ENCODE data around the gene LZIC.
"Not testable (repeated sequence)": the region's sequence is repeated elsewhere in the genome, so short reads cannot be mapped to it uniquely, and the experiment has no call there.

The LZIC gene

GRCh38 chr1:9922342-9922741 lies 20.8 kb downstream of the LZIC start:
- H3K4me3 ChIP-seq (ENCODE audit: low read length) = no peak overlapping the region
- TF ChIP-seq ZNF274 (IDR thresholded peaks at IDR 0.05; ENCODE audit: low read depth, low read length) = no peak

DNA sequence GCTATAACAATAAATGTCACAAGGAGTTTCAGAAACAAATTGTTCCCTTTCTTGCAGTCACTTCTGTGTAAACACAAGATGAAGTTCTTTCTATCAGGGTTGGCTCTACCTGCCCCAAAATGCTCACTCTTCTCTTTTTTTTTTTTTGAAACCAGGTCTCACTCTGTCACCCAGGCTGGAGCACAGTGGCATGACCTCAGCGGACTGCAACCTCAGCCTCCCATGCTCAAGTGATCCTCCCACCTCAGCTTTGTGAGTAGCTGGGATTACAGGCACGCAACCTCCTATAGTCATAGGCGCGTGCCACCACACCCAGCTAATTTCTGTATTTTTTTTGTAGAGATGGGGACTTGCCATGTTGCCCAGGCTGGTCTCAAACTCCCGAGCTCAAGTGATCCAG lies 22.6 kb downstream of the LZIC start:
- no peak for TF ChIP-seq ZNF274 (IDR thresholded peaks at IDR 0.05; ENCODE audit: low read depth, low read length)
- no peak overlapping the region for H3K4me3 ChIP-seq (ENCODE audit: low read length)

DNA sequence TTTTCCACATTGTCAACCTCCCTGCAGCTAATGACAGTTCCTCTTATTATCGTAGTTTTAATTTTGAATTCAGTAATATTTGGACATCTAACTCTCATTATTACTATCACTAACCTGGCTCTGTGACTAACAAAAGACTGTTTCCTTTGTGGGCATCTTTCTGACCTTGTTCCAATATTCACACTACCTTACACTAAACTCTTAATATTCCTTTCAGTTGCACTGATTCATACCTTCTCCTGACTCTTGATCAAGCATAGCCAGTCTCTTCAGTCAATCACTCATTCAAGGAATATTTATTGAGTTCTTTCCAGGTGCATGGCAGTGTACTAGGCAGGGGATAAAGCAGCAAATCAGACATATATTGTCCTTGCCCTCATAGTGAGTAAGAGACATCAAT lies 25.3 kb downstream of the LZIC start:
- TF ChIP-seq ZNF274 (IDR thresholded peaks at IDR 0.05; ENCODE audit: low read depth, low read length) = no peak
- H3K4me3 ChIP-seq (ENCODE audit: low read length) = no peak overlapping the region

- H3K4me3 ChIP-seq (ENCODE audit: low read length) = not testable (repeated sequence)
These were observed 25.7 kb downstream of the LZIC start for GRCh38 chr1:9917495-9917894.

- H3K4me3 ChIP-seq (ENCODE audit: low read length) = no peak overlapping the region
- TF ChIP-seq ZNF274 (IDR thresholded peaks at IDR 0.05; ENCODE audit: low read depth, low read length) = no peak
These were observed 26.7 kb downstream of the LZIC start for GRCh38 chr1:9916452-9916851.

GRCh38 chr1:9914610-9914937 lies 28.6 kb downstream of the LZIC start:
- H3K4me3 ChIP-seq (ENCODE audit: low read length) = no peak overlapping the region
- no peak for TF ChIP-seq ZNF274 (IDR thresholded peaks at IDR 0.05; ENCODE audit: low read depth, low read length)

- no peak for TF ChIP-seq ZNF274 (IDR thresholded peaks at IDR 0.05; ENCODE audit: low read depth, low read length)
- no peak overlapping the region for H3K4me3 ChIP-seq (ENCODE audit: low read length)
These were observed 30.8 kb downstream of the LZIC start for GRCh38 chr1:9912264-9912936.

- no peak for TF ChIP-seq ZNF274 (IDR thresholded peaks at IDR 0.05; ENCODE audit: low read depth, low read length)
- H3K4me3 ChIP-seq (ENCODE audit: low read length) = peak overlapping the region; percentile 76
These were observed 32.6 kb downstream of the LZIC start for GRCh38 chr1:9910423-9911178.

GRCh38 chr1:9910076-9910422 lies 33.1 kb downstream of the LZIC start, which contains the start of gene CTNNBIP1:
Gene CTNNBIP1, minus strand, starts transcription at chr1:9910269. Its CDS starts 38,205 bp downstream, at chr1:9872064.
- no peak for TF ChIP-seq ZNF274 (IDR thresholded peaks at IDR 0.05; ENCODE audit: low read depth, low read length)
- H3K4me3 ChIP-seq (ENCODE audit: low read length) = peak within 1 kb of the TSS; percentile 76

DNA sequence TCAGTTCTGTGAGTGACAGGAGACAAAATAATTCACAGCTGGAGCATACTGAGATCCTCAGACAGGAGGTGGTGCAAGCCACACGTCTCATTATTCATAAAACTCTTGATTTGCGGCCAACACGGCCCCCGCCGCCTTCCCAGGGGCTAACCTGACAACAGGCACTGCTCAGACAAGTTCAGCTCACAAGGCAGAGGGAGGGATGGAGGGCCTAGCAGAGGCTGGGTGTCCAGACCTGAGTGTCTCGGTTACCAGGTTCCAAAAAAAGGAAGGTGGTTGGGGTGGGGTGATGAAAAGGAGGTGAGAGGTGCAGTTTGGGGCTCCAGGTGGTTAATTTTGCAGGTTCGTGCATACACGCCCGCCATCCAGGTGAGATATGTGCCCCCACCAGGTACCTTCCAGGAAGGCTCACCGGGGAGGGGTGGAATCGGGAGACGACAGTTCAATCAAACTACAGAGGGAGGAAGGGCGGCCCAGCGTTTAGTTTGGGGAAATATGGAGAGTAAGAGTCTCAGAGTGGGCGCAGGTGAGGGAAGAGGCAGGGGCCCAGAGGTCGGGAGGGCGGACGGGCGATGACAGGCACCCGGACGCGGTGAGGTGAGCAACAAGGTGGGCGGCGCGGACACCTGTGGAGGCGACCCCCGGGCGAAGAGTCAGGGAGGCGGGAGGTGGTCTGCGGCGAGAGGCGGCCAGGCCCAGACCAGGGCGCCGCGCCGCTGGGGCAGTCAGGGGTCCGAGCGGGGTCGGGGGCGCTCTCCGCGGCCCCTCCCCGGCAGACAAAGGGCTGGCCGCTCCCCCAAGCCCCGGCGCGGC lies 33.8 kb downstream of the LZIC start:
- peak overlapping the region; percentile 73 for H3K4me3 ChIP-seq (ENCODE audit: low read length)
- TF ChIP-seq ZNF274 (IDR thresholded peaks at IDR 0.05; ENCODE audit: low read depth, low read length) = no peak

DNA sequence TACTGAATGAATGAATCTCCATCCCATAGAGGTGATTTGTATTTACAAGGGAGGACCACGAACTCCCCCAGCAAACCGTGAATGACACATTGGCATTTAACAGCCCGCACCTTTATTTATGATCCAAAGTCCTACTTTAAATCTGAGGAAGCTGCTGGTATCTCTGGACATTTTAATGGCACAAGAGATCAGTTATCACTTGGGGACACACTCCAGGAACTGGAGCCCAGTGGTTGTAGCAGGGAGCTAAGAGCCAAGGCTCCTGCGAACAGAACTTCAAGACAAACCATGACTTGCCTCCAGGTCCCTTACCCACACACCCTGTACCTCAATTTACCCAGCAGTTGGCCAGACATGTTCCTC lies 34.3 kb downstream of the LZIC start:
- peak overlapping the region; percentile 73; the same call in 1 of the 2 replicates for H3K4me3 ChIP-seq (ENCODE audit: low read length)
- TF ChIP-seq ZNF274 (IDR thresholded peaks at IDR 0.05; ENCODE audit: low read depth, low read length) = no peak

DNA sequence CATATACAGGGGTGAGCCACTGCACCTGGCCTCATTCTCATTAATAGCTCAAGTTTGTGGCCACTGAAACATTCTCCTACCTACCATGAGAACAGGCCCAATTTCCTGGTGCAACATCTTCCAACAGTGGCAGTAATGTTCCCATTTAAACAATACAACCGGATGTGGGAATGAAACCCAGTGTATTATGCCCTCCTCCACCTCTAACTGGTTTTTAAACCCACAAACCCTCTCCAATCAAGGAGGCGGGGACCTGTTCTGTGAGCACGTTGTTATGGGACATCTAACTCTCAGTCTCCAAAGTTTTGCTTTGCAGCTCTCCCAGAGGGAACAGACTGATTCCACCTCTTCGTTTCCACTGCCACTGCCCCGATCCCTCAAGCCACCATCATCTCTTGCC lies 35.8 kb downstream of the LZIC start:
- no peak overlapping the region for H3K4me3 ChIP-seq (ENCODE audit: low read length)
- TF ChIP-seq ZNF274 (IDR thresholded peaks at IDR 0.05; ENCODE audit: low read depth, low read length) = no peak

GRCh38 chr1:9906466-9906865 lies 36.7 kb downstream of the LZIC start:
- no peak for TF ChIP-seq ZNF274 (IDR thresholded peaks at IDR 0.05; ENCODE audit: low read depth, low read length)

DNA sequence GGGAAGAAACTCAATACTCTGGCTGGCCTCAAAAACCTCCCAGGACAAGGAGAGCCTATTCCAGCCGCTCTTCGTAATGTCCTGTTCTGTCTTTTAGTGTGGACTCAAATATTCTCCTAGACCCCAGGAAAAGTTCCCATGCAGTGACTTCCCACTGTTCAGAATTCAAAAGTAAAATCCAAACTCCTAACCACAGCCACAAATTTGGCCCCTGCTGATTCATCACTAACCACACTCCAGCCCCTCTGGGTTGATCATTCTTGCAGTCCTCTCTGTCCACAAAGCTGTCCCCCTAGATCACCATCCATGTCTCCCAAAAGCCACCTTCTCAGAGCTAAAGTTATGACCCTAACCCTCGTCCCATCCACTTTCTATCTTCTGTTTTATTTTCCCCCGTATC lies 38.2 kb downstream of the LZIC start:
- TF ChIP-seq ZNF274 (IDR thresholded peaks at IDR 0.05; ENCODE audit: low read depth, low read length) = no peak
- H3K4me3 ChIP-seq (ENCODE audit: low read length) = no peak overlapping the region

More at GRCh38 chr1:9906466-9906865, 36.7 kb downstream of the LZIC start:
- no peak overlapping the region for H3K4me3 ChIP-seq (ENCODE audit: low read length)

DNA sequence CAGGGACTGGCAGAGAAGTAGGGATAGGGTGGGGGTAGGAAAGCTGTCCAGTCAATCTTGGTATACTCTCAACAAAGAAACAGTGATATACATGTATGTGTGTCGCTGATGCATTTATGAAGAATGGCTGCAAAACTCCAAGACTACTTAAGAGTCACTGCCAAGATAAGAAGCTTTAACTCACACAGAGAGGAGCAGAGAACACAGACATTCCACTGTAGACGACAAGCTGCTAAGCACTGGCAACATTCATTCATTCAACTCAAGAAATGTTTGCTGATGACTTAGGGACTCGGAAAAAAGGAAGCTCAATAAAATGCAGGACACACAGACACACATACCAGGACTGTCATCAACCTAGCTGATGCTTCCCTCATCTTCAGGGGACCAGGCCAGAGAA lies 38.6 kb downstream of the LZIC start:
- TF ChIP-seq ZNF274 (IDR thresholded peaks at IDR 0.05; ENCODE audit: low read depth, low read length) = no peak
- H3K4me3 ChIP-seq (ENCODE audit: low read length) = no peak overlapping the region
